ENCODE results near the gene GBF1. TPM values are rescaled to one million over a fixed set of nuclear protein-coding genes. Genes with fewer than 3 reads are reported as not detected.

Gene GBF1
- total and polyA plus RNA-seq, 7 donors = 14.1 to 47.1 (median 40.8) TPM

GRCh38 chr10:102384053-102384452, 138.7 kb downstream of the GBF1 start:
- Histone ChIP-seq H3K4me3 (no peak overlapping the region), H3K27ac (no peak overlapping the region), H3K4me1 (no peaks in the 10 kb centered on the region), H3K27me3 (ENCODE audit: insufficient read depth in 3 of 3, low read length in 2 of 3) (no peaks in the 10 kb centered on the region), H3K36me3 (ENCODE audit: insufficient read depth in 1 of 2, low read depth in 1 of 2) (peaks cover 6 to 45% of the 10 kb centered on the region in 2 donors), H3K9me3 (no peaks in the 10 kb centered on the region)
- ATAC-seq = peak in 2 of 4 donors; percentile 40 to 43
- TF ChIP-seq CTCF (IDR thresholded peaks at IDR 0.05) = no peak
- intact Hi-C loops (cut with DNase I) = no loop called here
- no peak for DNase-seq
- 36 to 47% (median 42%) methylated on average over 6 of the region's 6 CpGs for WGBS, 3 donors

GRCh38 chr10:102384606-102385429, 139.5 kb downstream of the GBF1 start:
- 51 to 61% (median 55%) methylated on average over 4 of the region's 4 CpGs for WGBS, 3 donors
- intact Hi-C loops (cut with DNase I) = no loop called here
- Histone ChIP-seq H3K4me1 (no peaks in the 10 kb centered on the region), H3K27me3 (ENCODE audit: insufficient read depth in 3 of 3, low read length in 2 of 3) (no peaks in the 10 kb centered on the region), H3K4me3 (no peak overlapping the region), H3K27ac (no peak overlapping the region), H3K9me3 (no peaks in the 10 kb centered on the region), H3K36me3 (ENCODE audit: insufficient read depth in 1 of 2, low read depth in 1 of 2) (peaks cover 3 to 38% of the 10 kb centered on the region in 2 donors)
- peak in 2 of 4 donors; percentile 22 to 36 for ATAC-seq
- peak in 1 of 2 donors; percentile 31 for DNase-seq
- TF ChIP-seq CTCF (IDR thresholded peaks at IDR 0.05) = no peak

- Histone ChIP-seq H3K4me3 (no peak overlapping the region), H3K27ac (no peak overlapping the region), H3K36me3 (ENCODE audit: insufficient read depth in 1 of 2, low read depth in 1 of 2) (no peaks in the 10 kb centered on the region), H3K27me3 (ENCODE audit: insufficient read depth in 3 of 3, low read length in 2 of 3) (no peaks in the 10 kb centered on the region), H3K9me3 (no peaks in the 10 kb centered on the region), H3K4me1 (peaks cover 7% of the 10 kb centered on the region)
- DNase-seq = no peak
- no peak for TF ChIP-seq CTCF (IDR thresholded peaks at IDR 0.05)
- no peak for ATAC-seq
- intact Hi-C loops (cut with DNase I) = loop anchor here in 1 of 2 donors (10.0 kb wide), 1 partner anchor 195 kb away; no protein-coding TSS in a partner anchor
- 86 to 94% (median 88%) methylated on average over 3 of the region's 3 CpGs for WGBS, 3 donors
Measured at GRCh38 chr10:102389894-102390293, 144.6 kb downstream of the GBF1 start.

GRCh38 chr10:102392306-102392705, 147.0 kb downstream of the GBF1 start:
- TF ChIP-seq CTCF (IDR thresholded peaks at IDR 0.05) = no peak
- DNase-seq (no peak), ATAC-seq (no peak)
- H3K27ac ChIP-seq = no peak overlapping the region
- H3K4me1 ChIP-seq = peaks cover 17% of the 10 kb centered on the region
- no peaks in the 10 kb centered on the region for H3K9me3 ChIP-seq
- no peaks in the 10 kb centered on the region for H3K27me3 ChIP-seq (ENCODE audit: insufficient read depth in 3 of 3, low read length in 2 of 3)
- intact Hi-C loops (cut with DNase I) = loop anchor here (2.0 to 10.0 kb wide), 3 partner anchors 30 to 192 kb away; no protein-coding TSS in a partner anchor
- no peak overlapping the region for H3K4me3 ChIP-seq
- 90 to 91% (median 90%) methylated on average over 5 of the region's 5 CpGs for WGBS, 3 donors
- peaks cover 0 to 10% of the 10 kb centered on the region in 2 donors for H3K36me3 ChIP-seq (ENCODE audit: insufficient read depth in 1 of 2, low read depth in 1 of 2)

Measured in psoas muscle (tissue), 8 donors.